Measurements from ENCODE around the gene TTC27. TPM values are rescaled to one million over a fixed set of nuclear protein-coding genes. Genes with fewer than 3 reads are reported as not detected.
"Not testable (repeated sequence)": the region's sequence is repeated elsewhere in the genome, so short reads cannot be mapped to it uniquely, and the experiment has no call there.

The TTC27 gene
- polyA plus RNA-seq, 3 donors = 4.0 to 4.8 (median 4.4) TPM

DNA sequence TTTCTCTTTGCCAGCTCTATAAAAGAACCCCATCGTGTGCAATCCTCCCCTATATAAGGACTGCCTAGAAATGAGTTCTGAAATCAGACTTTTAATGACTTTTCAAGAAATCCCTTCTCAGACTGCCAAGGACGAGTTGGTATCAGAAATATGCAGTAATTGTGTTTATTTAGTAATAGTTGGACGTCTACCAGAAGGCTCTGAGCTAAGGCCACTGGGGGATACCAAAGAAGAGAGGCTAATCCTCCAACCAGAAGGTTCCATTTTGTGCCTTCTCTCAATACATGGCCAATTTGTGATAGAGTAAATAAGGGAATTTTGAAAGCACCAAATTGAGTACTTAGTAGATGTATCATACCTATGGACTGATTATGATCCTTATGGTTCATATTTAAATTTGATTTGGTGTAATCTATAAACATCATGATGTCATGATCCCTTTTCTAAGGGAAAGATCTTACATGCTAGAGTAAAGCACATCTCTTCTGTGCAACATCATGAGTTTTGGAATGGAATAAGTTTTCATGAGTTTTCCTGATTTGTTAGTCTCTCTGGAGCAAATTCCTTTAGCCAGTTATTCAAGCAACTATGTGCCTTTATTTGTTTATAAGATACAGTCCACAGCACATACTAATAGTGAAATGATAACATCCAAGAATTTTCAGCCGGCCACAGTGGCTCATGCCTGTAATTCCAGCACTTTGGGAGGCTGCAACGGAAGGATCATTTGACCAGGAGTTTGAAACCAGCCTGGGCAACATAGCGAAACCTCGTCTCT lies 236.7 kb downstream of the TTC27 start:
- Mint-ChIP-seq H3K9me3 (no peaks in the 10 kb centered on the region), H3K36me3 (no peaks in the 10 kb centered on the region), H3K4me1 (peaks cover 2% of the 10 kb centered on the region), H3K4me3 (no peak overlapping the region), H3K27ac (no peak overlapping the region), H3K27me3 (ENCODE audit: low read depth in 3 of 3) (peaks cover 1 to 4% (median 2%) of the 10 kb centered on the region in 3 donors)
- no peaks in the 10 kb centered on the region for H3K4me1 ChIP-seq (ENCODE audit: control insufficient read depth in 1 of 2, insufficient read depth in 2 of 2, low read length in 2 of 2)
- H3K4me2 ChIP-seq (replicated peaks; ENCODE audit: extremely low read depth, low read length, poor library complexity, severe bottlenecking) = no peak overlapping the region
- no peak overlapping the region for H3K9ac ChIP-seq (ENCODE audit: insufficient read depth, low read length, poor library complexity, severe bottlenecking)
- TF ChIP-seq CTCF (IDR thresholded peaks at IDR 0.05) = no peak
- no peak overlapping the region for H3K27ac ChIP-seq (ENCODE audit: low read depth in 1 of 2, low read length in 2 of 2)
- no peak for DNase-seq
- no peaks in the 10 kb centered on the region for H3K9me3 ChIP-seq (replicated peaks in 1 of 2; ENCODE audit: control insufficient read depth in 1 of 2, insufficient read depth in 1 of 2, low read length in 2 of 2)
- 100% methylated on average over 2 of the region's 7 CpGs for WGBS (ENCODE audit: insufficient coverage)
- peaks cover 0 to 5% of the 10 kb centered on the region in 2 donors for H3K27me3 ChIP-seq (ENCODE audit: control insufficient read depth in 2 of 2, insufficient read depth in 2 of 2, low read length in 2 of 2)
- no peaks in the 10 kb centered on the region for H4K20me1 ChIP-seq (ENCODE audit: insufficient read depth, low read length)
- no peak overlapping the region for H2AFZ ChIP-seq (ENCODE audit: insufficient read depth, low read depth, low read length, poor library complexity, severe bottlenecking)
- intact Hi-C loops (cut with micrococcal nuclease) = no loop called here
- H3K4me3 ChIP-seq (replicated peaks in 1 of 3; ENCODE audit: low read depth in 2 of 3, low read length in 3 of 3) = no peak overlapping the region
- no peaks in the 10 kb centered on the region for H3K79me2 ChIP-seq (ENCODE audit: insufficient read depth, low read length)
- H3K36me3 ChIP-seq (replicated peaks in 1 of 2; ENCODE audit: control insufficient read depth in 1 of 2, insufficient read depth in 2 of 2, low read length in 2 of 2) = no peaks in the 10 kb centered on the region

DNA sequence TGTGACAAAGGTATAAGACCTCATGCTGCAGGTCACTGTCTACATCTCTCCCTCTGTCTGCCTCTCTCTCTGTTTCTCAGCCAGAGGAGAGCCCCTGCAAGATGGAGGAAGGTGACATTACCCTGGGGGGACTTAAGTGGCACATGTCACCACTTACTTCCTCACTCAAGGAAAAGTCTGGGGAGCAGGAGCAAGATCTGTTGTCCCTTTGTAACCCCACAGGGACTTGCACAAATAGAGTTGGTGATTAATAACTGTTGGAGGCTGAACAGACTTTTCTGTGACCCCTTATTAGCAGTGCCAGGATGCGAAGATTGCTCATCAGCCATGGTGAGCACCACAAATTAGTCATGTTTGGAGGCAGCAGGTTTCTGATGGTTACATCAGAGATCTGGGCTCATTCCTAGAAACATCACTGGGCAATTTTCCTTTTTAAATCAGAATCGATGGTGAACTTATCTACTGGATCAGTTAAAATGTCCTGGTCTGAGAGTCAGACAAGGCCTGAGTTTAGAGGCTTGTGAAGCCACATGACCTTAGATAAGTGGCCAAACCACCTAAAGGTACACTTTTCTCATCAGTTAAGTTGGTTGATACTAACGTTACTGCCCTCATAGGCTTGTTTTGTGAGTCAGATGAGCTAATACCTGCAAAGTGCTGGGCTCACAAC lies 237.7 kb downstream of the TTC27 start:
- Histone ChIP-seq H2AFZ (ENCODE audit: insufficient read depth, low read depth, low read length, poor library complexity, severe bottlenecking) (no peak overlapping the region), H3K36me3 (replicated peaks in 1 of 2; ENCODE audit: control insufficient read depth in 1 of 2, insufficient read depth in 2 of 2, low read length in 2 of 2) (no peaks in the 10 kb centered on the region), H3K9me3 (replicated peaks in 1 of 2; ENCODE audit: control insufficient read depth in 1 of 2, insufficient read depth in 1 of 2, low read length in 2 of 2) (no peaks in the 10 kb centered on the region), H3K4me3 (replicated peaks in 1 of 3; ENCODE audit: low read depth in 2 of 3, low read length in 3 of 3) (no peak overlapping the region), H3K27me3 (ENCODE audit: control insufficient read depth in 2 of 2, insufficient read depth in 2 of 2, low read length in 2 of 2) (peaks cover 0 to 5% of the 10 kb centered on the region in 2 donors), H3K79me2 (ENCODE audit: insufficient read depth, low read length) (no peaks in the 10 kb centered on the region), H4K20me1 (ENCODE audit: insufficient read depth, low read length) (no peaks in the 10 kb centered on the region), H3K4me2 (replicated peaks; ENCODE audit: extremely low read depth, low read length, poor library complexity, severe bottlenecking) (no peak overlapping the region), H3K9ac (ENCODE audit: insufficient read depth, low read length, poor library complexity, severe bottlenecking) (no peak overlapping the region), H3K27ac (ENCODE audit: low read depth in 1 of 2, low read length in 2 of 2) (no peak overlapping the region), H3K4me1 (ENCODE audit: control insufficient read depth in 1 of 2, insufficient read depth in 2 of 2, low read length in 2 of 2) (no peaks in the 10 kb centered on the region)
- no peaks in the 10 kb centered on the region for H3K36me3 Mint-ChIP-seq
- H3K27me3 Mint-ChIP-seq (ENCODE audit: low read depth in 3 of 3) = peaks cover 0 to 4% (median 1%) of the 10 kb centered on the region in 3 donors
- H3K27ac Mint-ChIP-seq = no peak overlapping the region
- peaks cover 0 to under 1% (median 0%) of the 10 kb centered on the region in 7 donors for H3K9me3 Mint-ChIP-seq
- peak in 1 of 3 donors; percentile 8 for DNase-seq
- peaks cover 2% of the 10 kb centered on the region for H3K4me1 Mint-ChIP-seq
- intact Hi-C loops (cut with micrococcal nuclease) = no loop called here
- TF ChIP-seq CTCF (IDR thresholded peaks at IDR 0.05) = no peak
- H3K4me3 Mint-ChIP-seq = no peak overlapping the region
- WGBS (ENCODE audit: insufficient coverage) = 89% methylated on average over 2 of the region's 3 CpGs

- H3K27me3 ChIP-seq (ENCODE audit: control insufficient read depth in 2 of 2, insufficient read depth in 2 of 2, low read length in 2 of 2); H3K4me3 ChIP-seq (replicated peaks in 1 of 3; ENCODE audit: low read depth in 2 of 3, low read length in 3 of 3); H3K4me1 ChIP-seq (ENCODE audit: control insufficient read depth in 1 of 2, insufficient read depth in 2 of 2, low read length in 2 of 2); H3K27me3 Mint-ChIP-seq (ENCODE audit: low read depth in 3 of 3); H3K27ac ChIP-seq (ENCODE audit: low read depth in 1 of 2, low read length in 2 of 2); H3K9me3 Mint-ChIP-seq; H3K4me2 ChIP-seq (replicated peaks; ENCODE audit: extremely low read depth, low read length, poor library complexity, severe bottlenecking); intact Hi-C loops (cut with micrococcal nuclease); H3K9ac ChIP-seq (ENCODE audit: insufficient read depth, low read length, poor library complexity, severe bottlenecking); H3K36me3 ChIP-seq (replicated peaks in 1 of 2; ENCODE audit: control insufficient read depth in 1 of 2, insufficient read depth in 2 of 2, low read length in 2 of 2); H4K20me1 ChIP-seq (ENCODE audit: insufficient read depth, low read length); H3K4me1 Mint-ChIP-seq; H3K4me3 Mint-ChIP-seq; H2AFZ ChIP-seq (ENCODE audit: insufficient read depth, low read depth, low read length, poor library complexity, severe bottlenecking); H3K79me2 ChIP-seq (ENCODE audit: insufficient read depth, low read length); H3K9me3 ChIP-seq (replicated peaks in 1 of 2; ENCODE audit: control insufficient read depth in 1 of 2, insufficient read depth in 1 of 2, low read length in 2 of 2); DNase-seq; H3K36me3 Mint-ChIP-seq: not testable (repeated sequence)
- WGBS (ENCODE audit: insufficient coverage) = 83% methylated on average over 1 of the region's 1 CpG
- peak overlapping the region in 1 of 7 donors; percentile 24 for H3K27ac Mint-ChIP-seq
Observed at GRCh38 chr2:32866462-32866861, 238.6 kb downstream of the TTC27 start.
